Dermis microvascular lymphatic vessel endothelial cell (primary cell): ENCODE measurements around the gene ZC2HC1B. TPM values are rescaled to one million over a fixed set of nuclear protein-coding genes. Genes with fewer than 3 reads are reported as not detected.

Experiments
- DNase-seq, 2 donors: peaks; one replicate each; pipeline versions ENCODE4 v3.0.0 to v3.0.0-alpha.2; 2010; ENCODE audit warnings: low read depth in 2 of 2
- total RNA-seq: library from RNA; depleted of rRNA; stranded (reverse); fragments of >200 nt; gene quantifications from 2 replicates; pipeline ENCODE4 v1.2.1, GENCODE V29; 2014

The ZC2HC1B gene
- total RNA-seq, 1 donor from 2014 or later: not detected

DNA sequence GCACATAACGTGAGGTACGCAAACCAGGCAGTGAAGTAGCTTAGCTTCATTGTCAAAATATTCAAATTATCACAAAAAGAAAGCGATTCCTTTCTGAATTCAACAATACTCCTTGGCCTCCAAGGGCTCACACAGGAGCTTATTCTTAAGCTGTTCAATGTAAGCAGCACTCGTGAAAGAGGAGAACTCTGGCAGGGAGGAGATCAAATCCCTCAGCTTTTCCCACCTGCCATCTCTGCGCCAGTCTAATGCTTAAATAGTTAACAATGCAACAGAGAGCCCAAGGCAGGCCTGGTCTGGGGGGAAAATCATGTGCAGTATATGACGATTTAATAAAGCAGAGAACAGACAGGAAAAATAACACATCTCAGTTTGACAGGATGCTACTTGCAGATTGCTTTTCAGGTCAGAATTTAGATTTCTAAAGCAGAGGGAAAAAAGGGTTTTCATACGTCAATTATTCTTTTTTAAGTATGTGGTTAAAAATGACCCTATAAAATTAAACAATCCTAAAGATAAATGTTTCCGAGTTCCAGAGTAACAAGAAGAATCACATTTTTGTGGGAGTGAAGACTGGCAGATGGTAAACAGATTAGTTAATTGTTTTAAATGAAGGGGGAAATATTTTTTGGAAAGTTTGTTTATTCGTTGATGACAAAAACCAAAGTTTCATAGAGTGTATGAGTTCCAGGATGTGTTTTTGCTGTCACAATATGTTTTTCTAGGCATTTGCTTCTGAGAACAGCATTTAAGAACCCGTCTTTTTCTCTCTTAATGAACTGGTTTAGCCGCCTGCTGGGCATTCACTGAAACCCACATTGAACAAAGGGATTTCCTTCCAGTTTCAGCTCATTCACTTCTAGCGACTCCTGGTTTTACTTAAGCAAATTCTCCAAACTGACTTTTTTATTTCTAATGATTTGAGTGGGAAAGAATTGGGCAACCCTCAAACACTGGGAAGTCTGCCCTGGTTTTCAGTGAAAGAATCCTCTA lies 97.9 kb downstream of the ZC2HC1B start:
- peak in 1 of 2 donors; percentile 31 for DNase-seq

DNA sequence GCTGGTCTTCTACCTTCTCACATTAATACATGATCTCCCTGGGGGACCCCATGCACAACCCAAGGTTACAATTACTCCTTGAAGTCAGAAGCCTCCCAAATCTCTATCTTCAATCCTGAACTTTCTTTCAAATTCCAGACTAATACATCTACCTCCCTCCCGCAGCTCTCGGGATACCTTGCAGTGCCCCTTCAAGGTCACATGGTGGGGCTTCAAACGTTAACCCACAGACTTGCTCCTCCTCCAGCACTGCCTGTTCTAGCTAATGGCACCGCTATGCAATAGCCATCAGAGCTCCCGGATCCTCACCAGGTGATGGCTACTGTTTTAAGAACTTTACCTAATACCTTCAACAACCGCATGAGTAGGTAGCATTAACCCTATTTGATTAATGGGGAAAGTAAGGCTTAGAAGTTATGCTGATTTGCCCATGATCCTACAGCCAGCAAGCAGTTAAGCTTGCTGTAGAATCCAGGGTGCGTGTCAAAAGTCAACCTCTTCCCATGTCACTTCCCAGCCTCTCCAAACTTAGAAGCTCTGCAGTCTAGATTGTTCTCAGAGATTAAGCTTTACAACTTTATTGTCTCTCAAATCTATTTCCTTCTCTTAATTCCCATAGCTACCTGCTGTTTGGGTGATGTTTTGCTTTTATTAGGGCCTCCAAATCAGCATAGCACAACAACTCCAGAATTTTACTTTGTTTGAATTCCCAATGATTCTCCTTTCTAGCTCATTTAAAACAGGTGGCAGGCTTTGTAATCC lies 99.1 kb downstream of the ZC2HC1B start:
- no peak for DNase-seq

DNA sequence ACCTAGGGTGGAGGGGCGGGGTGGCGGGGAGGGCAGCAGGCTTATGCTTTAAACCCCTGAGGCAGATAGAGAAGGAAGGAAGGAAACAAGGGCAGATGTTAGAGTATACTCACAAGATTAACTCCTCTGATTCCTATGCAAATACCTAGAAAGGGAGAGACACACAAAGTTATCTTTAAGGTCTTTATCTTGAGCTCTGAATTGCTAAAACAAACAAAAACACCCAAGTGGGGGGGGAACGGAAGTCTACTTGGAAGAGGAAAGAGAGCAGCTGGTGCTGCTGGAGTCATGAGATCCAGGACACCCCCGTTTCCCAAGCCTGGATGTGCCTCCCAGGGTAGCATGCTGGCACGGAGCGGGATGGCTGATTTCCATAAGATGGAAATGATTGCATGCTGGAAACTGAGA lies 100.4 kb downstream of the ZC2HC1B start:
- DNase-seq: no peak

DNA sequence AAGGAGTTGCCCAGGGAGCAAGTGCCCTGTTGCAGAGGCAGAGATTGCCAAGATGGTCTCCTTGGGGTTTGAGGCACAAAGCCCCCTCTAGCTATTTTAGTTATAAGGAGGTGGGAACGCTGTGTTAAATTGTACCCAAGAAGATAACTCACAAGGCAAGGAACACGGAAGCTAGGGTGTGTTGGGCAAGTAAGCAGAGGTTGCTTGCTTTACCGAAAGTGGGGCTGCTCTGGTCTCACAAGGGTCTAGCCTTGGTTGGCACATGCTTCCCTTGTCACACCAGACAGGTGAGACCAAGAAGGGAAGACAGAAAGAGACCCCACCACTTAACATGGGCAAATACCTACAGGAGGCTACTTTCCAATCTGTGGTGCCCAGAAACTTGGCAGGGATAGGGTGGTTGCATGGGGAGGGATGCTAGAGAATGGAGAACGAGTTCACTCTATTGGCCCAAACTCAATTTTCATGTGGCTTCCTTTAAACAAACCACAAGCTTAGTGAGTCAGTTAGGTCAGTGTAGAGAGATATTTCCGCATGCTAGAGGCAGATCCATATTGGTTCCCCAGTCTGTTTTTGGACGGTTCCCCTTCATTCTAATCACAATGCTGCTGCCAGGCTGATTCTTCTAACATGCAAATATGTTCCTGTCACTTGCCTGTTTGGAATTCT lies 101.4 kb downstream of the ZC2HC1B start:
- no peak for DNase-seq

DNA sequence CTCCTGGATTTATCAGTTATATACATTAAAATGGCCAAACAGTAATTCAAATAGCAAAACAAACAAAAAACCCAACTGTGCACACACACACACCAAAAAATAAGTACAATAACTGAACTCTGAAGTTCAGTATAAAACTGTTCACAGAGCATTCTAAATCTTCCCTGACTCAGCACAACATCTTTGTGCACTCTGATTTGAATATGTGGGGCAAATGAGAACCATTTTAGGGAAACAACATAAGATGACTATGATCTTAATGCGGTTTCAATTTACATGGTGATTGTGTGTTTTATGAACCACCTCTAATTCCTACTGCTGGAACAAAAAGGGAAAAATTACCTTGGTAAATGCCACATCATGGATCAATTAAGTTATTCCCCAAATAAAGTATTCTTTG lies 102.0 kb downstream of the ZC2HC1B start:
- no peak for DNase-seq

DNA sequence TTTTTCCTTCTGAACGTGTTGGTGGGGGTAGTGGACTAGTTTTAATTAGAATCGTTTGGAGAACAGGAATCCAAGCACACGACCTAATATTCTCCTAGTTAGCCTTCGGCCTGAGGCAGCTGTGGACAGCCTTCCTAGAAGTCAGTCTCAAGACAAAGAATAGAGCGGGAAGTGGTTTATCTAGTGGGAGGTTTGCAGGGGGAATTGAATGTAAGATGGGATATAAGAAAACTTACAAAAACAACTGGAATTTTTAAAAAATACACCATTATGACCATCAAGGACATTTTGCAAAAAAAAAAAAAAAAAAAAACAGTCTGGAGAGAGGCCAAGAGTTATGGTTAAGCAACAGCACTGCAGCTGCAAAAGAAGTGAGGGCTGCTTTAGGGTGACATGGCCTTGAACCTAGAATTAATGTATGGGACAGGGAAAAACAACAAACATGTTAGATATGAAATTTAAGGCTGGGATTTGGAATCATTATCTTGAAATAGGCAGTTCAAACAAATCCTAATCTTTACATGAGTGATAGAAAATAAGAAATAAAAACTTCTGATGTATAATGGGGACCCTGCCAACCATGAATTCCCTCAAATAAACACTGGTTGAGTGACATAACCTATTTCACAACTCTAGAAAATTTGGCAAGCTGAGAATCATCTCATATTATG lies 103.6 kb downstream of the ZC2HC1B start:
- DNase-seq: no peak

DNA sequence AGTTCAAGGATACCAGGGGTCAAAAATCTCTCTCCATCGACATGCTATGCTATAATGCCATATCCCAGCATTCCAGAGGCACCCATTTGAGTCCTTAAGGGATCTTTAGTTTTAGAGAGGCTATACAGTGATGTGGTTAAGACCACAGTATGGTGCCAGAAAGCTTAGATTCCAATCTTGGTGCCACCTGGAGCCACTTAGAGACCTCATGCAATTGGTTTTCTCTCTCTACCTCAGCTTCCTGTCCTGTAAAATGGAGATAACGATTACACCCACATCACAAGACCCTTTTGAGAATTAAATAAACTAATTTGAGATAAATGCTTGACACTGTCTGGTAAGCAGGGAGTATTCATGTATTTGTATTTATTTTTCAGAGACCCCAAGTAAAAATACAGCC lies 104.8 kb downstream of the ZC2HC1B start:
- DNase-seq: no peak

DNA sequence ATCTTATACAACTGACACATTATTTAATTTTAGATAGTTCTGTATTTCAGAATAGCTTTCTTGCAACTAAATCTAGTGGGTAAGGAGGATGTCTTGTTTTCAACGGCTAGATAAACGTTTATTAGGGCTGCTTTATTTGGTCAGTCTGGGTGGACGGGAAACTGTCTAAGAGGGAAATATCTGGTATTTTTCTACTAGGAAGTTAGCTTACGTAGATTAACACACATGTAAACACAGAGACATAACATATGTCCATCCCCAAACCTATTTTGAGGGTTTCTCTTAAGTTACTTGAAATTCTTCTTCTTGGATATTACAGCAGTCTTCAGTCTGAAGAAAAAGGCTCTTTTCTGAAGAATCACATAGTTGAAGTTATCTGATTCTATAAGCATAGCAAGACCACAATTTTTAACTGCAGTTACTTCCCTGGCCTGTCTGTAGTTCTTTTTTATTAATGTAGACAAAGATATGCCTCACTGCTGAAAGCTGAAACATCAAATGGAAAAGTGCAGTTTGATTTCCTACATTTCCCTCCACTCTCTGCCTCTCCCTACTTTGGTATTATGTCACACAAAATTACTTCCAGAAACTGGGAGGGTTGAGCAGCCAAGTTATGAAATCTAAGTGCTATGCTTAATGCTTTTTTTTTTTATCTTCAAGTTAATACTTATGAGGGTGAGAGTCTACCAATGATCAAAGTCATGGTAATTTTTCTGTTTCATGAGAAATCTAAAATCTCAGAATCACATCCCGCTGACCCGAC lies 106.4 kb downstream of the ZC2HC1B start:
- DNase-seq: no peak

DNA sequence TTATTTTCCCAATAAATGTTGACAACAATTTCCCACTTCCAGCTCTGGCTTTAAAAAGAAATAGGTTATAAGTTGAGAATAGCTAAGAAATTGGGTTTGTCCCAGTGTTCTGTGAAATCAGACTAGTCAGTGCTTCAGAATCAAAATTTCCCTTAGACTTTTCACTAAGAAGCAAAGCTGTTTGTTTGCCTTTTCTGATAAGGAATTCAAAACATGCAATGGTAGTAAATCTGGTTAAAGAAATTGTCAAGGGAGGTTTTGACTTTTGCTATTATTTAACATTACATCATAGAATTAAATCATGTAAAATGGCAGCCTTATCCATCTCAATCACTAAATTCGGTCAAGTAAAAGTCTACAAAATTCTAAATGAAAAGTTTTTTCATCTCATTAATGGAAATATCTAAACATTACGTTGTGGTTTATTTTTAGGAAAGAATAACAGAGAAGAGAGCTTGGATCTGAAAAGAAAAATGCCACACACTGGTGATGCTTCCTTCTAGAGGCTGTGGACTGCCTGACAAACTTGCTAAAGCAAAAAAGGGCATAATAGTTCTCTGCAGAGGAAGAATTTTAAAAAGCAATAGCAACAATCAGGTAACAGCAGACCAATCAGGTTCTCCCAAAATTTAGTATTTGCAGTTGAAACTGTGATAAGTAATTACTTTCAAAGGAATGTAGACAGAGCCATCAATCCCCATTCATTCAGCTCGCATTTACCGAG lies 107.4 kb downstream of the ZC2HC1B start:
- no peak for DNase-seq

DNA sequence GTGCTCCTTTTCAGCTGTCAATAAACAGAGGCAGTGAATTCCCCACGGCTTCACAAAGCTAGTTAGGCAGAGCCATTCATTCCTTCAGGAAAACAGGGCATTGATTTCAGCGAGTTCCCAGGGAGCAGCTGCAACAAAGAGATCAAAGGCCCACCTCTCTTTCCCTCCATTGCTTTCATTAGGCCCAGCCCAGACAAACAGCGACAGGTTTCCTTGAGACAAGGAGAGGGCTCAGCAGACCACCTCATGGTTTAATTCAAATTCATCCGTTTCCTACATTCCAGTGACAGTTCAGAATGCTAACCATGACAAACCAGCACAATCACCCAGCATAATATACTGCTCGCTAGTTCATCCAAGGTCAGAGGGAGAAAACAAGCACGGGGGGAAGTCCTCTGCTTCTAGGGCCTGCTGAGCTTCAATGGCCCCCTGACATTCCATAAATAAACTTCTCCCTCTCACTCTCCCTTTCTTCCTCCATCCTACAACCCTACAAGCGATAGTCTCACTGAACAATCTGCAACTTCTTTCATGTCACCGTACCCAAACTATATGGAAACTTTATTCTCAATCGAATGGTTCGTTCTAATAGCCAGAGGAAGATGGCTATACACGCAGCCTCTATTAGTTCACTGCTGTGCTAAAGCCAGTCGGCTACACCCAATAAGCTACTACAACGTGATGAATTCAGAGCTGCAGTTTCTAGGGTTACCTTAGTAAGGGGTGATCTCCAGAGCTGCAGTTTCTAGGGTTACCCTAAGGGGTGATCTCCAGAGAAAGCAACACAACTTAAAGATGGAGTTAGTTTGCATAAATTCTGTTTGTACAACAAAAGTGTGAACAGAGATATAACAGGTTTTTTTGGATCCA lies 109.1 kb downstream of the ZC2HC1B start:
- DNase-seq: no peak

DNA sequence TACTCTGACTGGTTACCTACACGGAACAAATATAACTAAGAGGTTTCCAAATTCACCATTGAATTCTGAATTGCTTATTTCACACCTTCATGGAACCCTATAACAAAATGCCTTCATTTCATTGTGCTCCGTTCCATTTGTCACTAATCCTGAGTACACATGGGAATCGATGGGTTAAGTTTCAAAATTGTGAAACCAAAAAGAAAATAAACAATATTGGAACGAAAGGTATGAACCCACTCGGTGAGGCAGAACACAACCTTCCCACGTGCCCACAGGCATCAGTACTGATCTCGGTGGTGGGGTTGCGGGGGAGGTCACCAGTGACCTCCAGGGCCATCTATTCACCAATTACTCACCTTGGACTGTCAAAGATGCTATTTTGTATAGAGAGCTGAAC lies 109.8 kb downstream of the ZC2HC1B start:
- DNase-seq: no peak

DNA sequence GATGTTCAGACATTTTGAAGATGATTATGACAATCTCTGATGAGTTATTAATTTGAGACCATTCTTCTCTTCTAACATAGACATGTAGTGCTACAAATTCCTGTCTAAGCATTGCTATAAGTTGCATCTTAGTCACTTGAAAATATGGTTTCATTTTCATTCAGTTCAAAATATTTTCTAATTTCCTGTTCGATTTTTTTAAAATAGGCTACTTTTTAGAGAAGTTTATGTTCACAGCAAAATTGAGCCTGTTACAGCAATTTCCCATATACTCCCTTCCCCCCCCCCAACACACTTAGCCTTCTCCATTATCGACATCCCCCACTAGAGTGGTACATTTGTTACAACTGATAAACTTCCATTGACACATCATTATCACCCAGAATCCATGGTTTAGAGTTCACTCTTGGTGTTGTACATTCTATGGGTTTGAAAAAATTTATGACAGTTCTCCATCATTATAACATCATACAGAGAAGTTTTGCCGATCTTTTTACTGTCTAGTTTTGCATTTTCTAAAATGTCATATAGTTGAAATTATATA lies 112.6 kb downstream of the ZC2HC1B start:
- DNase-seq: no peak

DNA sequence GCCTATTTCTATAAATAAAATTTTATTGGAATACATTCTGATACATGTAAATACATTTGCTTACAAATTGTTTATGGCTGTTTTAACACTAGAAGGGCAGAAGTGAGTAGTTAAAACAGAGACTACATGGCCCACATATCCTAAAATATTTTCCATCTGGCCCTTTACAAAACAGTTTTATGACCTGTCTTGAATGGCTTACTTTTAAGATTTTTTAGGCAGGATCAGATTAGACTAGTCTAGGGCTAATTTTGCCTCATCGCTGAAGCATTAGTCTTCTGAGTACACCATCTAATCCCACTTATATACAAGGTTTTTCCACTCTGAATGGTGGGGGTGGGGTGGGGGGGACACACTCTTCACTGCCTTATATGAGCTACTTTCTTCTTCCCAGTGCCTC lies 116.6 kb downstream of the ZC2HC1B start:
- DNase-seq: no peak

DNA sequence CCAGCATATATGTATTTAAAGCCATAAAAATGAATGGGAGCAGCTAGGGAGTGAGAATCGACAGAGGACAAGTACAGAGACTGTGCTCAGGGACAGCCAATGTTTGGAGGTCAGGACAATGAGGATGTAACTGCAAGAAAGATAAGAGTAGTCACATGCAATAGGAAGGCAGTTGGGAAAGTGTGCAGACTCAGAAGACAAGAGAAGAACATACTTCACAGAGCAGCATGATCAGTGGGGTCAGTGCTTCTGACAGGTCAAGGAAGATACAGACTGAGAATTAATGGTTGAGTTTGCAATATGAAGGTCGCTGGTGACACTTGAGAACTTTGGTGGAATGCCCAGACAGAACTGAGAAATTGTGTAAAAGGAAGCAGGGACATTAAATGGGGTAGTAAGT lies 118.7 kb downstream of the ZC2HC1B start:
- no peak for DNase-seq

DNA sequence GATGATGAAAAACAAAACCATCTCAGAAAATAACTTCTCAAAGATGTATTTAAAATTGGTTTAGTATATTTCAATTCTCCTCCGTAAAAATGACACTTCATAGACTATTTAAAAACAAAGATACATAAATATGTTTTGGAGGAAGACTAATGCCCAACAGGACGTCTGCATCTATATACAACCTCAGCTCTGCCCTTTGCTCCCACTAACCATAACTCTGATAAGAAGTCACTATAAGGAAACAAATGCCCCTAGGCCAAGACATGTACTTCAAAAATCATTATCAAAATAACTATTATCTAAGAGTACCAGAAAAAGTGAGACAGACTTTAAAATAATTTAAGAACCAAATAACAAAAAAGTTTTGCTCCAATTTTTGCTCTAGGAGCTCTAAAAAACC lies 120.4 kb downstream of the ZC2HC1B start:
- DNase-seq: no peak

DNA sequence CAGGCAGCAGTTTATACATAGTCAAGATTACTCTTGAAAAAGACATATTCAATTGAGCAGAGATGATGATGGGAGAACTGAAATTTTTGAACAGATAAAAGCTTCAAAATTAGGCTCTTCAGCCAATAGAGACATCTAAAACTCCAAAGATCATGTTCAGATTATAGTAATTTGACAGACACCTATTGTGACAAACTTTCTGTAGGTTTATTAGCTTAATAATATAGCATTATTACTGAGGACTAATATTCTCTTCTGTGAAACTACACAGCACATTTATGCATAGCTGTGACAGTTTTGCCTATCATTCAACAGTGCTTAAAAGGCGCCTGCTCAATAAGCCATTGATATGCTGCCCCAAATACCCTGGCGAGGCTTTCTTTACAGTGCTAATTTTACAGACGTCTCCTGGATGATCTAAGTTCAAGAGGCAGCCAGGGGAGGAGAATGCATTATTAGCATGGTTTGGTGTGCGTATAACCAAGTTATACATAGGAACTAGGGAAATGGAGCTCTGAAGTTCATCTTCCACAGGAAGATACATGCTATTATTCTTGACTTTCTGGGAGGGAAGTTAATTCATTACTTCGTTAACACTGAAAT lies 122.3 kb downstream of the ZC2HC1B start:
- DNase-seq: no peak
